Right hindlimb (tissue), 1 donor: Measurements from ENCODE around the gene ETS1.
"Not testable (repeated sequence)": the region's sequence is repeated elsewhere in the genome, so short reads cannot be mapped to it uniquely, and the experiment has no call there.

Source experiments
- DNase-seq: peaks from one replicate; pipeline ENCODE4 v3.0.0-alpha.2; 2018

Gene ETS1

GRCh38 chr11:128457874-128458273 is 129.5 kb downstream of the ETS1 start:
- no peak for DNase-seq

GRCh38 chr11:128456566-128457268 is 130.6 kb downstream of the ETS1 start:
- no peak for DNase-seq

GRCh38 chr11:128455766-128456165 is 131.6 kb downstream of the ETS1 start:
- no peak for DNase-seq

GRCh38 chr11:128453444-128454336 is 133.7 kb downstream of the ETS1 start:
- peak; percentile 72 for DNase-seq

GRCh38 chr11:128451652-128452470 is 135.5 kb downstream of the ETS1 start:
- DNase-seq, result peak; percentile 85

- DNase-seq, result no peak
Observed at GRCh38 chr11:128450882-128451651, 136.3 kb downstream of the ETS1 start.

GRCh38 chr11:128450425-128450824 is 136.9 kb downstream of the ETS1 start:
- not testable (repeated sequence) for DNase-seq

- no peak for DNase-seq
Observed at GRCh38 chr11:128448981-128449713, 138.2 kb downstream of the ETS1 start.

- DNase-seq, result no peak
Observed at GRCh38 chr11:128448200-128448886, 139.0 kb downstream of the ETS1 start.

GRCh38 chr11:128447233-128447632 is 140.1 kb downstream of the ETS1 start:
- DNase-seq, result no peak

- DNase-seq, result not testable (repeated sequence)
Observed at GRCh38 chr11:128445921-128446320, 141.4 kb downstream of the ETS1 start.

- no peak for DNase-seq
Observed at GRCh38 chr11:128437136-128437535, 150.2 kb downstream of the ETS1 start.

GRCh38 chr11:128434818-128435217 is 152.5 kb downstream of the ETS1 start:
- DNase-seq, result no peak

GRCh38 chr11:128434411-128434810 is 152.9 kb downstream of the ETS1 start:
- no peak for DNase-seq

- DNase-seq, result no peak
Observed at GRCh38 chr11:128432926-128433325, 154.4 kb downstream of the ETS1 start.

- DNase-seq, result no peak
Observed at GRCh38 chr11:128431931-128432330, 155.4 kb downstream of the ETS1 start.

- no peak for DNase-seq
Observed at GRCh38 chr11:128428935-128429334, 158.4 kb downstream of the ETS1 start.

GRCh38 chr11:128424851-128425285 is 162.5 kb downstream of the ETS1 start:
- peak; percentile 88 for DNase-seq

GRCh38 chr11:128424271-128424711 is 163.1 kb downstream of the ETS1 start:
- DNase-seq, result peak; percentile 90

- DNase-seq, result peak; percentile 74
Observed at GRCh38 chr11:128422576-128423370, 164.6 kb downstream of the ETS1 start.
